HL-60 (cell line): ENCODE data around the gene PLD2.
"Not testable (repeated sequence)": the region's sequence is repeated elsewhere in the genome, so short reads cannot be mapped to it uniquely, and the experiment has no call there.

Source experiments
- DNase-seq, 2 experiments: peaks; one replicate each; pipeline ENCODE4 v3.0.0-alpha.2; 2010 to 2020; ENCODE audit warnings: low read depth in 1 of 2, low spot score in 1 of 2
- H3K27ac ChIP-seq: fragments of 250-450 bp; sonication (Bioruptor Pico); replicated peaks from 2 replicates; pipeline ENCODE4 v1.5.1; 2020; ENCODE audit warnings: mild to moderate bottlenecking, moderate library complexity
- H3K27me3 ChIP-seq: fragments of 250-450 bp; sonication (Bioruptor Pico); 2 replicates; pipeline ENCODE4 v1.5.1; 2021; ENCODE audit warnings: mild to moderate bottlenecking, moderate library complexity; ENCODE audit not compliant: insufficient read depth, poor library complexity, severe bottlenecking
- H3K4me3 ChIP-seq: replicated peaks from 2 replicates; pipeline ENCODE4 v1.5.1; 2011; ENCODE audit warnings: mild to moderate bottlenecking, control low read depth, low read length; ENCODE audit not compliant: insufficient read depth
- CTCF ChIP-seq: IDR thresholded peaks from one replicate; pipeline ENCODE4 v1.5.1; 2011; ENCODE audit warnings: low read length, control low read depth, inconsistent platforms; ENCODE audit not compliant: insufficient read depth
- GABPA ChIP-seq: IDR thresholded peaks from 2 replicates; pipeline ENCODE4 v1.6.1; 2012; ENCODE audit warnings: low read depth
- POLR2AphosphoS5 ChIP-seq: IDR thresholded peaks from 2 replicates; pipeline ENCODE4 v1.6.1; 2012; ENCODE audit warnings: low read depth
- REST ChIP-seq: IDR thresholded peaks from 2 replicates; pipeline ENCODE4 v1.6.1; 2012; ENCODE audit warnings: low read depth; ENCODE audit not compliant: insufficient replicate concordance
- SPI1 ChIP-seq: IDR thresholded peaks from 2 replicates; pipeline ENCODE4 v1.6.1; 2012; ENCODE audit warnings: low read depth, mild to moderate bottlenecking, borderline replicate concordance

PLD2 gene

GRCh38 chr17:4856937-4857314 is 50.0 kb downstream of the PLD2 start:
- Histone ChIP-seq H3K4me3 (no peak overlapping the region), H3K27me3 (no peaks in the 10 kb centered on the region), H3K27ac (no peak overlapping the region)
- no peak for DNase-seq
- TF ChIP-seq GABPA (no peak), REST (no peak), POLR2AphosphoS5 (no peak), CTCF (no peak), SPI1 (no peak)

GRCh38 chr17:4857347-4857746 is 50.4 kb downstream of the PLD2 start:
- H3K27me3 ChIP-seq, H3K4me3 ChIP-seq, DNase-seq, H3K27ac ChIP-seq: not testable (repeated sequence)

GRCh38 chr17:4858068-4858881 is 51.3 kb downstream of the PLD2 start:
- TF ChIP-seq REST (no peak), CTCF (no peak), GABPA (no peak), POLR2AphosphoS5 (no peak), SPI1 (no peak)

GRCh38 chr17:4858882-4859260 is 51.9 kb downstream of the PLD2 start:
- Histone ChIP-seq H3K4me3 (no peak overlapping the region), H3K27ac (no peak overlapping the region), H3K27me3 (no peaks in the 10 kb centered on the region)
- no peak for DNase-seq
- no peak for TF ChIP-seq GABPA
- TF ChIP-seq REST = no peak
- TF ChIP-seq POLR2AphosphoS5 = no peak
- TF ChIP-seq CTCF = no peak
- no peak for TF ChIP-seq SPI1

More at GRCh38 chr17:4858068-4858881, 51.3 kb downstream of the PLD2 start:
- Histone ChIP-seq H3K27me3 (no peaks in the 10 kb centered on the region), H3K27ac (no peak overlapping the region), H3K4me3 (no peak overlapping the region)
- DNase-seq = no peak
